Loucy (cell line): Measurements from ENCODE around the gene GPAM.

ENCODE experiments used
- CTCF ChIP-seq: fragments of 200-600 bp; sonication (generic); conservative IDR thresholded peaks from 2 replicates; pipeline ENCODE4 v1.5.1; 2014; ENCODE audit warnings: mild to moderate bottlenecking, antibody characterized with exemption, low read length
- EZH2phosphoT487 ChIP-seq: fragments of 200-600 bp; IDR thresholded peaks from 2 replicates; pipeline ENCODE4 v1.6.1; 2018; ENCODE audit warnings: antibody characterized with exemption, mild to moderate bottlenecking, moderate library complexity, borderline replicate concordance

GRCh38 chr10:112161757-112162518 is 21.6 kb downstream of the GPAM start:
- TF ChIP-seq CTCF: no peak
- TF ChIP-seq EZH2phosphoT487: no peak
